Neural cell (in vitro differentiated cells): ENCODE measurements around the gene ARHGAP10. TPM values are rescaled to one million over a fixed set of nuclear protein-coding genes. Genes with fewer than 3 reads are reported as not detected.

Experiments used
- H2AFZ ChIP-seq: fragments of 200-600, 300-800 bp; sonication (generic), shearing (Covaris generic); 2 replicates; pipeline ENCODE4 v1.6.0; 2014; ENCODE audit warnings: low read depth, mild to moderate bottlenecking, antibody characterized with exemption, low read length, moderate library complexity
- H3F3A ChIP-seq: fragments of 200-600 bp; shearing (Covaris generic); 2 replicates; pipeline ENCODE4 v1.6.1; 2016; ENCODE audit warnings: mild to moderate bottlenecking, moderate library complexity, mixed read lengths, antibody characterized with exemption, low read length; ENCODE audit not compliant: insufficient read depth, poor library complexity, severe bottlenecking
- H3K27ac ChIP-seq: fragments of 200-600, 300-800 bp; sonication (generic), shearing (Covaris generic); 2 replicates; pipeline ENCODE4 v1.5.1; 2014; ENCODE audit warnings: mild to moderate bottlenecking, low read length, moderate library complexity
- H3K27me3 ChIP-seq: fragments of 300-800, 200-600 bp; sonication (generic), shearing (Covaris generic); 2 replicates; pipeline ENCODE4 v1.6.0; 2014; ENCODE audit warnings: mild to moderate bottlenecking, low read depth, low read length, moderate library complexity; ENCODE audit not compliant: insufficient read depth
- H3K36me3 ChIP-seq: fragments of 300-800, 200-600 bp; sonication (generic), shearing (Covaris generic); 2 replicates; pipeline ENCODE4 v1.5.1; 2014; ENCODE audit warnings: mild to moderate bottlenecking, antibody characterized with exemption, low read length, moderate library complexity; ENCODE audit not compliant: insufficient read depth
- H3K4me2 ChIP-seq: fragments of 300-800, 200-600 bp; sonication (generic), shearing (Covaris generic); 2 replicates; pipeline ENCODE4 v1.6.0; 2014; ENCODE audit warnings: mild to moderate bottlenecking, low read length
- H3K4me3 ChIP-seq: fragments of 300-800, 200-600 bp; sonication (generic), shearing (Covaris generic); 2 replicates; pipeline ENCODE4 v1.5.1; 2014; ENCODE audit warnings: mild to moderate bottlenecking, low read length, moderate library complexity
- H3K79me2 ChIP-seq: fragments of 200-600 bp; shearing (Covaris generic); replicated peaks from 2 replicates; pipeline ENCODE4 v1.6.0; 2014; ENCODE audit warnings: mild to moderate bottlenecking, low read length, moderate library complexity; ENCODE audit not compliant: insufficient read depth
- H3K9ac ChIP-seq: fragments of 300-800, 200-600 bp; sonication (generic), shearing (Covaris generic); 2 replicates; pipeline ENCODE4 v1.6.1; 2016; ENCODE audit warnings: mild to moderate bottlenecking, low read length, mixed read lengths
- H3K9me2 ChIP-seq: fragments of 200-600 bp; shearing (Covaris generic); 2 replicates; pipeline ENCODE4 v1.6.1; 2016; ENCODE audit warnings: mild to moderate bottlenecking, low read length, mixed read lengths; ENCODE audit not compliant: insufficient read depth
- H3K9me3 ChIP-seq: fragments of 200-600, 300-800 bp; sonication (generic), shearing (Covaris generic); 2 replicates; pipeline ENCODE4 v1.6.1; 2016; ENCODE audit warnings: mild to moderate bottlenecking, mixed run types, low read length, moderate library complexity, mixed read lengths
- H4K20me1 ChIP-seq: fragments of 200-600 bp; shearing (Covaris generic); 2 replicates; pipeline ENCODE4 v1.6.1; 2016; ENCODE audit warnings: mild to moderate bottlenecking, mixed run types; ENCODE audit not compliant: insufficient read depth
- CTCF ChIP-seq: fragments of 450-650 bp; IDR thresholded peaks from 2 replicates; pipeline ENCODE4 v1.5.1; 2014; ENCODE audit warnings: antibody characterized with exemption, mild to moderate bottlenecking, moderate library complexity; ENCODE audit not compliant: poor library complexity, severe bottlenecking
- EP300 ChIP-seq: fragments of 450-650 bp; conservative IDR thresholded peaks from 2 replicates; pipeline ENCODE4 v1.6.1; 2014; ENCODE audit warnings: antibody characterized with exemption, mild to moderate bottlenecking, moderate library complexity; ENCODE audit not compliant: poor library complexity, severe bottlenecking
- EZH2 ChIP-seq: fragments of 200-600, 300-800 bp; shearing (Covaris generic), sonication (generic); IDR thresholded peaks from 2 replicates; pipeline ENCODE4 v1.6.1; 2014; ENCODE audit warnings: antibody characterized with exemption, low read length, borderline replicate concordance, mild to moderate bottlenecking; ENCODE audit not compliant: insufficient read depth, poor library complexity, severe bottlenecking
- MXI1 ChIP-seq: fragments of 450-650 bp; conservative IDR thresholded peaks from 2 replicates; pipeline ENCODE4 v1.6.1; 2014; ENCODE audit warnings: antibody characterized with exemption, mild to moderate bottlenecking; ENCODE audit not compliant: poor library complexity, severe bottlenecking
- POLR2AphosphoS5 ChIP-seq: IDR thresholded peaks from 2 replicates; pipeline ENCODE4 v1.6.1; 2012
- RAD21 ChIP-seq: fragments of 450-650 bp; conservative IDR thresholded peaks from 2 replicates; pipeline ENCODE4 v1.6.1; 2014; ENCODE audit warnings: antibody characterized with exemption, mild to moderate bottlenecking, moderate library complexity
- REST ChIP-seq: IDR thresholded peaks from 2 replicates; pipeline ENCODE4 v1.6.1; 2012; ENCODE audit warnings: borderline replicate concordance
- SMC3 ChIP-seq: fragments of 450-650 bp; conservative IDR thresholded peaks from 2 replicates; pipeline ENCODE4 v1.6.1; 2014; ENCODE audit warnings: antibody characterized with exemption, mild to moderate bottlenecking, moderate library complexity; ENCODE audit not compliant: poor library complexity
- TAF1 ChIP-seq: IDR thresholded peaks from 2 replicates; pipeline ENCODE4 v1.6.1; 2012; ENCODE audit warnings: low read depth
- polyA plus RNA-seq: library from polyadenylated mRNA; depleted of rRNA; stranded (reverse); fragments of >200 nt; gene quantifications from 2 replicates; pipeline ENCODE4 v1.2.3, GENCODE V29; 2014

ARHGAP10 gene
- polyA plus RNA-seq, 1 donor from 2014 or later = 1.2 TPM

GRCh38 chr4:147984778-147985138 is 252.9 kb downstream of the ARHGAP10 start:
- no peak overlapping the region for H3K9ac ChIP-seq
- H3K27ac ChIP-seq = no peak overlapping the region
- TF ChIP-seq TAF1 = no peak
- TF ChIP-seq MXI1 = no peak
- no peak for TF ChIP-seq POLR2AphosphoS5
- TF ChIP-seq EZH2 = no peak
- TF ChIP-seq EP300 = no peak
- no peak for TF ChIP-seq CTCF
- no peak for TF ChIP-seq REST
- no peak for TF ChIP-seq SMC3
- no peak for TF ChIP-seq RAD21
- no peaks in the 10 kb centered on the region for H3K36me3 ChIP-seq
- H2AFZ ChIP-seq = no peak overlapping the region
- H3K4me2 ChIP-seq = no peak overlapping the region
- no peaks in the 10 kb centered on the region for H3K9me2 ChIP-seq
- no peaks in the 10 kb centered on the region for H4K20me1 ChIP-seq
- no peaks in the 10 kb centered on the region for H3K79me2 ChIP-seq
- no peak overlapping the region for H3K4me3 ChIP-seq
- no peaks in the 10 kb centered on the region for H3K27me3 ChIP-seq
- H3K9me3 ChIP-seq = no peaks in the 10 kb centered on the region
- no peaks in the 10 kb centered on the region for H3F3A ChIP-seq

GRCh38 chr4:147985376-147985775 is 253.5 kb downstream of the ARHGAP10 start:
- H2AFZ ChIP-seq = no peak overlapping the region
- H3K9me2 ChIP-seq = no peaks in the 10 kb centered on the region
- H3K4me3 ChIP-seq = no peak overlapping the region
- no peak overlapping the region for H3K9ac ChIP-seq
- H3K9me3 ChIP-seq = no peaks in the 10 kb centered on the region
- H3F3A ChIP-seq = no peaks in the 10 kb centered on the region
- TF ChIP-seq POLR2AphosphoS5 (no peak), SMC3 (no peak), EZH2 (no peak), RAD21 (no peak), EP300 (no peak), REST (no peak), MXI1 (no peak), TAF1 (no peak), CTCF (no peak)
- no peaks in the 10 kb centered on the region for H3K27me3 ChIP-seq
- no peaks in the 10 kb centered on the region for H3K36me3 ChIP-seq
- no peaks in the 10 kb centered on the region for H4K20me1 ChIP-seq
- no peak overlapping the region for H3K27ac ChIP-seq
- no peaks in the 10 kb centered on the region for H3K79me2 ChIP-seq
- no peak overlapping the region for H3K4me2 ChIP-seq
